SU-DHL-6 (cell line): Measurements from ENCODE around the gene HM13.

Source experiments
- CTCF ChIP-seq: fragments of 200-600 bp; sonication (generic); IDR thresholded peaks from one replicate; pipeline ENCODE4 v1.5.1; 2017; ENCODE audit warnings: antibody characterized with exemption, mild to moderate bottlenecking, low read length, moderate library complexity; ENCODE audit not compliant: insufficient read depth, poor library complexity, severe bottlenecking
- EZH2phosphoT487 ChIP-seq: fragments of 200-600 bp; sonication (generic), shearing (Covaris generic); conservative IDR thresholded peaks from 2 replicates; pipeline ENCODE4 v1.6.1; 2018; ENCODE audit warnings: mild to moderate bottlenecking, antibody characterized with exemption, low read length, moderate library complexity, mixed read lengths

DNA sequence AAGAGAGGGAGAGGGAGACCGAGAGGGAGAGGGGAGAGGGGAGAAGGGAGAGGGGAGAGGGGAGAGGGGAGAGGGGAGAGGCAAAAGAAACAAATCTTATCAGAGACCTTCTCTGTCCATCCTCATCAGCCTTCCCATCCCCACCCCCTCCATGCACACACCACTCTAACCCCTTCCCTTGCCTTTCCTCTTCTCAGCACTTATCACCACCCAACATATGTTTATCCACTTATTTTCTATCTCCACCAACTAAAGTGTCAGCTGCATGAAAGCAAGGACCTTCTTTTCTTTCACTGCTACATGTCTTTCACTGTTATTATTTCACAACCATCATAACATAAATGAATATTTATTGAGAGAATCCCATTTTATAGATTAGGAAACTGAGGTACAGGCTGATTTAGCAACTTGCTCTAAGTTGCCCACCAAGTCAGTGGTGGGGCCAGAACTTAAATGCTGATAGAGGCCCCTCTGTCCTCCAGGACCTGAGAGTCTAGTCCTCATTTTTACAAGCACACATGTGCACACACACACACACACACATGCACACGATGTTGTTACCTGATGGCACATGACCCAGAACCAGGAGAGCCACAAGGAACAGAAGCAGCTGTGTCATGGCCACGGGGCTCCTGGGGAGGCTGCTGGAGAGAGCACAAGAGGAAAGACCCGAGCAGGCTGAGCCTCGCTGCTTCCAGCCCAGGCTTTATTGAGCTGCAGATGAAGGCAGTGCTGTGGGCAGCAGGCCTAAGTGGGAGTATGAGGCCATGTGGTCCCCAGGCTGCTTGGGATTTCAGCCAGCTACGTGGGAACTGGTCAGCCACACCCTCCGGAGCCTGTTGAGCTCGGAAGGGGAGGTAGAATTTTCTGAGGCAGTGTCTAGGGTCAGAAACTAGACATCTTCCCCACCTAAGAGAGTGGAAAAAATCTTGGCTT is 41.6 kb upstream of the HM13 start:
- TF ChIP-seq CTCF (no peak), EZH2phosphoT487 (no peak)
